HG03457 (cell line): ENCODE results near the gene GNG8.

Experiments
- ATAC-seq: cut with Tn5 transposase; IDR thresholded peaks from one replicate; pipeline ENCODE4 v1.9.1; 2021; ENCODE audit warnings: moderate number of reproducible peaks; ENCODE audit not compliant: unreplicated experiment

Gene GNG8

GRCh38 chr19:46620716-46621115, 15.3 kb downstream of the GNG8 start:
- ATAC-seq, result no peak

DNA sequence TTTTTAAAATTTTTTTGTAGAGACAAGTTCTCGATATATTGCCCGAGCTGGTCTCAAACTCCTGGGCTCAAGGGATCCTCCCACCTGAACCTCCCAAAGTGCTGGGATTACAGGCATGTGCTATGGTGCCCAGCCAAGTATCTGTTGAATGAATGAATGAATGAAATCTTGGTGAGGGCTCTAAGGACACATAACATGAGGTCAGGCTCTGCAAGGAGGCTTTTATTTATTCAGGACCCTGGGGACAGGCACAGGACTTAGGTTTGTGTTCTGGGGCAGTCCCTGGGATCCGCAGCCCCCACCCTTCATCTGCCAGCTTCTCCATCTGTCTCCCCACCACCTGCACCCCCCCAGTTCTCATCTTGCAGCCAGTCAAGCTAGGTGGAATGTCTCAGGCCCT, 15.7 kb downstream of the GNG8 start:
- ATAC-seq, result no peak

- no peak for ATAC-seq
Measured at GRCh38 chr19:46618670-46619231, 17.3 kb downstream of the GNG8 start.

DNA sequence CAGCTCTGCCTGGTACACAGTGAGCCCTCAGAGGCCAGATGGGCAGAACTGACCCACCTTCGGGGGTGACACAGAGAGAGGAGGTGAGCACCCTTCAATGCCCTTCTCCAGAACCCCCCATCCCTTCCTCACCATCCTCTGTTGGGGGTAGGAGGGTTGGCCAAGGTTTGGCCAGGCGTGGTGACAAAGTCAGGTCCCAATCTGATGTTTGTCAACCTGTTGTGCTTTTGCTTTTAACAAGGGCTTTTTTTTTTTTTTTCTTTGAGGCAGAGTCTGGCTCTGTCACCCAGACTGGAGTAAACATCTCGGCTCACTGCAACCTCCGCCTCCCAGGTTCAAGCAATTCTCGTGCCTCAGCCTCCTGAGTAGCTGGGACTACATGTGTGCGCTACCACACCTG, 18.4 kb downstream of the GNG8 start:
- no peak for ATAC-seq

DNA sequence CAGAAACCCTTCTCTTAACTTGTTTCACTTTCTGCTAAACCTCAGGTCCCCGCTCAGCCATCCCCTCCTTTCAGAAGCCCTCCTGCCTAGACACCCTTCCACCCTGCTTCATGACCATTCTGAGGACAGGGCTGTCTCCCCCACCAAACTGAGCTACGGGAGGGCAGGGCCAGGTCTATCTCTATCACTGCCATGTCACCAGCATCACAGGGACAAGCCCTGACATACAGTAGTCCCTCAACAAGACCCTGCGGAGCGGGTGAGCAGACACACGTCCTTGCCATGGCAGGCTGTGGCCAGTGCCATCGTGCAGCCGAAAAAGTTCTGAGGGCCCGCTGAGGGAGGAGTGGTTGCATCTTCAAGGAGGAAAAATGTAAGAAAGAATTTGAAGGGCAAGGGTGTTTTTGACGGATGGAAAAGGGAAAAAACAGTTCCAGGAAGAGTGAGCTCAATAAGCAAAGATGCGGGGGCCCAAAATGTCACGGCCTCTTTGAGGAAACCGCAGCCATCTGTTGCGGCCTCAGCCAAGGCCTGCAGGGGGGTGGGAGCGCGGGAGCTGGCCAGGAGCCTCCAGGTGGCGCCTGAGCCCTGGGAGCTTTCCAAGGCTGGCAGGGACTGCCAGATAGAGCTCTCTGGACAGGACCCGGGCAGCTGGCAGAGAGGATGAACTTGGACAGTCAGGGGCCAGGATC, 19.2 kb downstream of the GNG8 start:
- ATAC-seq, result no peak

DNA sequence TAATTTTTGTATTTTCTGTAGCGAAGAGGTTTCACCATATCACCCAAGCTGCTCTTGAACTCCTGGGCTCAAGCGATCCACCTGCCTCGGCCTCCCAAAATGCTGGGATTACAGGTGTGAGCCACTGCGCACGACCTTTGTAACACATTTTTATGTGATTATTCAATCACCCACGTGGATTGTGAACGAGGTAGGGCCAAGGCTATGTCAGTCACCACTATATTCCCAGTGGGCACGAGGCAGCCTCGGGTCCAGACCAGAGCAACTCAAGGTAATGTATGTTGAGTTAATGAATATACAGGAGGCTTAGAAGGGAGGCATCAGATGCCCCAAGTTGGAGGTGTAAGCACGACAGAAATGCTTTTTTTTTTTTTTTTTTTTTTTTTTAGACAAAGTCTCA, 20.0 kb downstream of the GNG8 start:
- ATAC-seq, result no peak

- ATAC-seq, result no peak
Measured at GRCh38 chr19:46614114-46614722, 21.8 kb downstream of the GNG8 start.

DNA sequence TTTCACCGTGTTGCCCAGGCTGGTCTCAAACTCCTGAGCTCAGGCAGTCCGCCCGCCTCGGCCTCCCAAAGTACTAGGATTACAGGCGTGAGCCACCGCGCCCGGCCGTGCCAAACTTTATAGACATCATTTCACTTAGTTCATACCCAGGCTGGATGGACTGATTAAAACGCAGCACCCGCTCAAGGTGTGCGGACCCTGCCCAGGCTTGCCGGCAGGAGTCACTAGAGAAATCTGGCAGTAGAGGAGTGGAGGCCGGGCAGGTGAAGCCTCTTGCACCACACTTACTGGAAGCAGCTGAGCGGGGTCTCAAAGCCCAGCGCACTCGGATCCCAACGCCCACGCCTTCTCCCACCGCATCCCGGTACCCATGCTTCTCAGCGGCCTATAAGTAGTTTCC, 22.5 kb downstream of the GNG8 start:
- no peak for ATAC-seq

- ATAC-seq, result no peak
Measured at GRCh38 chr19:46611776-46612175, 24.2 kb downstream of the GNG8 start.

GRCh38 chr19:46610851-46611770, 24.9 kb downstream of the GNG8 start:
- no peak for ATAC-seq

GRCh38 chr19:46610413-46610775, 25.6 kb downstream of the GNG8 start:
- no peak for ATAC-seq

DNA sequence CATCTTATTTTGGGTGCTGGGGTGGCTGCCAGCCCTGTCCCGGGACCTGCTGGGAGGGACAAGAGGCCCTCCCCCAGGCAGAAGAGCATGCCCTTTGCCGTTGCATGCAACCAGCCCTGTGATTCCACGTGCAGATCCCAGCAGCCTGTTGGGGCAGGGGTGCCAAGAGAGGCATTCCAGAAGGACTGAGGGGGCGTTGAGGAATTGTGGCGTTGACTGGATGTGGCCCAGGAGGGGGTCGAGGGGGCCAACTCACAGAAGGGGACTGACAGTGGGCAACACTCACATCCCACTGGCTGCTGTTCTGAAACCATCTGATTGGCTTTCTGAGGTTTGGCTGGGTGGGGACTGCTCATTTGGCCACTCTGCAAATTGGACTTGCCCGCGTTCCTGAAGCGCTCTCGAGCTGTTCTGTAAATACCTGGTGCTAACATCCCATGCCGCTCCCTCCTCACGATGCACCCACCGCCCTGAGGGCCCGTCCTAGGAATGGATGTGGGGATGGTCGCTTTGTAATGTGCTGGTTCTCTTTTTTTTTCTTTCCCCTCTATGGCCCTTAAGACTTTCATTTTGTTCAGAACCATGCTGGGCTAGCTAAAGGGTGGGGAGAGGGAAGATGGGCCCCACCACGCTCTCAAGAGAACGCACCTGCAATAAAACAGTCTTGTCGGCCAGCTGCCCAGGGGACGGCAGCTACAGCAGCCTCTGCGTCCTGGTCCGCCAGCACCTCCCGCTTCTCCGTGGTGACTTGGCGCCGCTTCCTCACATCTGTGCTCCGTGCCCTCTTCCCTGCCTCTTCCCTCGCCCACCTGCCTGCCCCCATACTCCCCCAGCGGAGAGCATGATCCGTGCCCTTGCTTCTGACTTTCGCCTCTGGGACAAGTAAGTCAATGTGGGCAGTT, 26.2 kb downstream of the GNG8 start:
- no peak for ATAC-seq

DNA sequence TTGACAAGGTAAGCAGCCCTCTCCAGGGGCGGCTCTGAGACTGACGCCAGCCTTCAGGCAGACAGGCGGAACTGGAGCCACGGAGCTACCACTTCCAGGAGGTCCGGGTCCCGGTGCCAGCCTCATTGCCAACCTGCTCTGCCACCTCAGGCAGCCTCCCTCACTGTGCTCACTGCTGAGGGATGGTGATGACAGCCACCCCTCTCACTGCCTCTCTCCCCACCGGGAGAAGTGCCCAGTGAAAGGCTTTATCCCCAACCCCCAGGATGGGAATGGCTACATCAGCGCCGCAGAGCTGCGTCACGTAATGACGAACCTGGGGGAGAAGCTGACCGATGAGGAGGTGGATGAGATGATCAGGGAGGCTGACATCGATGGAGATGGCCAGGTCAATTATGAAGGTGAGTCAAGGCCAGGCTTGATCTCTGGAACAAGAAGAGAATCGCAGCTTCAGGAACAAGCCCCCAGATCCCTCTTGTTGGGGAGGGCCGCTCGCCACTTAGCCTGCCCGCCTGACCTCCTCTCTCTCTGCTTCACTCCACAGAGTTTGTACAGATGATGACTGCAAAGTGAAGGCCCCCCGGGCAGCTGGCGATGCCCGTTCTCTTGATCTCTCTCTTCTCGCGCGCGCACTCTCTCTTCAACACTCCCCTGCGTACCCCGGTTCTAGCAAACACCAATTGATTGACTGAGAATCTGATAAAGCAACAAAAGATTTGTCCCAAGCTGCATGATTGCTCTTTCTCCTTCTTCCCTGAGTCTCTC, 27.2 kb downstream of the GNG8 start:
- ATAC-seq, result no peak

DNA sequence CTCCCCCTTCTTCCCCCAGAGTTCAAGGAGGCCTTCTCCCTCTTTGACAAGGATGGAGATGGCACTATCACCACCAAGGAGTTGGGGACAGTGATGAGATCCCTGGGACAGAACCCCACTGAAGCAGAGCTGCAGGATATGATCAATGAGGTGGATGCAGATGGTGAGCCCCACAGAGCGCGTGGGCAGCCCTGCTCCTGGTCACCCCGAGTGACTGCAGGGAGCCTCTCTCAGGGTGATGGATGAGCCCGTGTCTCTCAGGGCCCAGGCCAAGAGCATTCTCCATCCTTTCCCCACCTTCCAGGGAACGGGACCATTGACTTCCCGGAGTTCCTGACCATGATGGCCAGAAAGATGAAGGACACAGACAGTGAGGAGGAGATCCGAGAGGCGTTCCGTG, 27.8 kb downstream of the GNG8 start:
- no peak for ATAC-seq

- no peak for ATAC-seq
Measured at GRCh38 chr19:46607448-46607841, 28.6 kb downstream of the GNG8 start.

GRCh38 chr19:46606681-46607447, 29.1 kb downstream of the GNG8 start:
- ATAC-seq, result no peak

- ATAC-seq, result no peak
Measured at GRCh38 chr19:46606019-46606418, 30.0 kb downstream of the GNG8 start.

DNA sequence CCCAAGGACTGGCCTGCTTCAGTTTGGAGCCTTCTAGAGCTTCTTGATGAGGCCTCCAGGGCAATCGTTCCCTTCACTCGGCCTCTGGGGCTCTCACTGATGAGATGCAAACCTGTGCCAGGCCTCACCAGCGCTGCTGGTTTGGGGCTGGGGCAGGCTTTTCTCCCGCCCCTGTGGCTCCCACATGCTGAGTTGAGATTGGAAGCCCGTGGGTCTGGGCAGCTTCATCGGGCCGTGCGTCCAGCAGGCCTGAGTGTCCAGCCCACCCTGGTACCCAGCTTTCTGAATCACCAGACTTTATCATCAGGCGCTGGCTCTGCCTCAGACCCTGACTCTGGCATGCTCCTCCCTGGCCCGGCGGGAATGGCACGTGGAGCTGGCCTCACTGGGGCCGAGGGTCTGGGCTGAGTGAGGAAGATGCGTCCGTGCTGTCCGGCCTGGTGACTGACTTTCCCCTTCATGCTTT, 30.6 kb downstream of the GNG8 start:
- ATAC-seq, result no peak

GRCh38 chr19:46604781-46605355, 31.1 kb downstream of the GNG8 start:
- ATAC-seq, result no peak
